MM.1S (cell line): ENCODE measurements around the gene DPY19L1.

Experiments used
- EZH2 ChIP-seq: fragments of 300-600 bp; sonication (generic); optimal IDR thresholded peaks from 2 replicates; pipeline ENCODE3; 2017; ENCODE audit warnings: low read depth, mild to moderate bottlenecking, antibody characterized with exemption, low read length, mixed read lengths
- EZH2phosphoT487 ChIP-seq: fragments of 300-600 bp; sonication (generic); IDR thresholded peaks from 2 replicates; pipeline ENCODE4 v1.6.1; 2018; ENCODE audit warnings: antibody characterized with exemption, low read length
- TF ChIP-seq, protein P1 (sequence below): fragments of 300-600 bp; sonication (generic); IDR thresholded peaks from 2 replicates; pipeline ENCODE4 v1.5.1; 2016; ENCODE audit warnings: antibody characterized with exemption, low read length, mixed read lengths

DNA sequence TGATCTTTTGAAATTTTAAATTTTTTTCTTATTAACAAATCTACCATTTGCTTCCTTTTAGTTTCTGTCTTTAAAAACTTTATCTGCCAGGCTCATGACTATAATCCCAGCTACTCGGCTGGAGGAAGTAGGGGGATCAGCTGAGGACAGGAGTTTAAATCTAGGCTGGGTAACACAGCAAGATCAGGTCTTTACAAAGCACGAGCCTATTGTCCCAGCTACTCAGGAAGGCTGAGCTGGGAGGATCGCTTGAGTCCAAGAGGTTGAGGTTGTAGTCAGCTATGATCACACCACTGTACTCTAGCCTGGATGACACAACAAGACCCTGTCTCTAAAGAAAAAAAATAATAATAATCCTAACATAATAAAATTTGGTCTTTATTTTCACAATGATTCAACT, 17.5 kb downstream of the DPY19L1 start:
- TF ChIP-seq, protein P1, sequence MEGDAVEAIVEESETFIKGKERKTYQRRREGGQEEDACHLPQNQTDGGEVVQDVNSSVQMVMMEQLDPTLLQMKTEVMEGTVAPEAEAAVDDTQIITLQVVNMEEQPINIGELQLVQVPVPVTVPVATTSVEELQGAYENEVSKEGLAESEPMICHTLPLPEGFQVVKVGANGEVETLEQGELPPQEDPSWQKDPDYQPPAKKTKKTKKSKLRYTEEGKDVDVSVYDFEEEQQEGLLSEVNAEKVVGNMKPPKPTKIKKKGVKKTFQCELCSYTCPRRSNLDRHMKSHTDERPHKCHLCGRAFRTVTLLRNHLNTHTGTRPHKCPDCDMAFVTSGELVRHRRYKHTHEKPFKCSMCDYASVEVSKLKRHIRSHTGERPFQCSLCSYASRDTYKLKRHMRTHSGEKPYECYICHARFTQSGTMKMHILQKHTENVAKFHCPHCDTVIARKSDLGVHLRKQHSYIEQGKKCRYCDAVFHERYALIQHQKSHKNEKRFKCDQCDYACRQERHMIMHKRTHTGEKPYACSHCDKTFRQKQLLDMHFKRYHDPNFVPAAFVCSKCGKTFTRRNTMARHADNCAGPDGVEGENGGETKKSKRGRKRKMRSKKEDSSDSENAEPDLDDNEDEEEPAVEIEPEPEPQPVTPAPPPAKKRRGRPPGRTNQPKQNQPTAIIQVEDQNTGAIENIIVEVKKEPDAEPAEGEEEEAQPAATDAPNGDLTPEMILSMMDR = no peak
- no peak for TF ChIP-seq EZH2
- no peak for TF ChIP-seq EZH2phosphoT487
